Small intestine (tissue), 7 donors: ENCODE results near the gene CYP4F8. TPM values are rescaled to one million over a fixed set of nuclear protein-coding genes. Genes with fewer than 3 reads are reported as not detected.
"Not testable (repeated sequence)": the region's sequence is repeated elsewhere in the genome, so short reads cannot be mapped to it uniquely, and the experiment has no call there.

Experiments
- DNase-seq, 2 donors: peaks; one replicate each; pipeline versions ENCODE4 v3.0.0 to v3.0.0-alpha.2; 2013
- FAIRE-seq: peaks from 2 replicates; lab custom pipeline; 2012; peaks lifted over from hg19 to GRCh38; lab: Jason Lieb, UNC
- H3K27ac ChIP-seq, 3 donors: one replicate each; pipeline ENCODE4 v1.5.1; 2013; ENCODE audit warnings: low read length in 2 of 3, mild to moderate bottlenecking in 2 of 3, control low read depth in 1 of 3, inconsistent platforms in 1 of 3, low read depth in 1 of 3, moderate library complexity in 1 of 3
- H3K27me3 ChIP-seq, 3 donors: one replicate each; pipeline ENCODE4 v1.6.1; 2013; ENCODE audit warnings: low read length in 3 of 3, inconsistent platforms in 1 of 3; ENCODE audit not compliant: control insufficient read depth in 3 of 3, insufficient read depth in 3 of 3
- H3K36me3 ChIP-seq, 3 donors: one replicate each; pipeline ENCODE4 v1.6.1; 2013; ENCODE audit warnings: low read length in 3 of 3, inconsistent platforms in 1 of 3, low read depth in 1 of 3, mild to moderate bottlenecking in 1 of 3, moderate library complexity in 1 of 3; ENCODE audit not compliant: control insufficient read depth in 3 of 3, insufficient read depth in 2 of 3
- H3K4me1 ChIP-seq, 3 donors: one replicate each; pipeline ENCODE4 v1.6.1; 2013; ENCODE audit warnings: low read length in 2 of 3, inconsistent platforms in 1 of 3, low read depth in 1 of 3, mild to moderate bottlenecking in 1 of 3, moderate library complexity in 1 of 3; ENCODE audit not compliant: control insufficient read depth in 3 of 3, insufficient read depth in 2 of 3
- H3K4me3 ChIP-seq, 3 donors: one replicate each; pipeline ENCODE4 v1.5.1; 2013; ENCODE audit warnings: low read length in 3 of 3, control low read depth in 1 of 3, inconsistent platforms in 1 of 3, low read depth in 1 of 3, mild to moderate bottlenecking in 1 of 3, moderate library complexity in 1 of 3
- H3K9me3 ChIP-seq, 2 donors: one replicate each; pipeline ENCODE4 v1.6.1; 2013; ENCODE audit warnings: low read depth in 1 of 2, low read length in 1 of 2; ENCODE audit not compliant: control insufficient read depth in 2 of 2, insufficient read depth in 1 of 2
- WGBS, 3 donors: extraction: QIAGEN DNeasy Blood & Tissue Kit; methylation state at CpG; one replicate each; pipeline ENCODE4 v1.1.7; 2013; 5-methylcytosine and 5-hydroxymethylcytosine counted together
- polyA plus RNA-seq, 4 donors: library from polyadenylated mRNA; stranded (reverse) in 3 of 4; unstranded in 1 of 4; fragments of 200-250 nt in 3 of 4; fragments of 120-200 nt in 1 of 4; gene quantifications; one replicate each; pipeline versions ENCODE4 v1.2.1 to v1.2.3, GENCODE V29; 2013
- donor health status: healthy with polysubstance abuse.
- donor health status: control.
- donor health status: control.
- donor health status: Bipolar disorder and iron deficiency.
- donor health status: healthy.

Gene CYP4F8
- polyA plus RNA-seq, 4 donors: not detected

- peak in 1 of 2 donors; percentile 59 for DNase-seq
- FAIRE-seq: no peak
- H3K27ac ChIP-seq: no peak overlapping the region
- peaks cover 0 to 4% of the 10 kb centered on the region in 2 donors for H3K9me3 ChIP-seq
- H3K4me3 ChIP-seq: no peak overlapping the region
- H3K27me3 ChIP-seq: no peaks in the 10 kb centered on the region
- peaks cover 0 to 4% (median 0%) of the 10 kb centered on the region in 3 donors for H3K36me3 ChIP-seq
- WGBS, 3 donors: 67 to 84% (median 75%) methylated on average over 3 of the region's 3 CpGs
- peaks cover 0 to 29% (median 2%) of the 10 kb centered on the region in 3 donors for H3K4me1 ChIP-seq
Measured at GRCh38 chr19:15643387-15643786, 28.4 kb downstream of the CYP4F8 start.

DNA sequence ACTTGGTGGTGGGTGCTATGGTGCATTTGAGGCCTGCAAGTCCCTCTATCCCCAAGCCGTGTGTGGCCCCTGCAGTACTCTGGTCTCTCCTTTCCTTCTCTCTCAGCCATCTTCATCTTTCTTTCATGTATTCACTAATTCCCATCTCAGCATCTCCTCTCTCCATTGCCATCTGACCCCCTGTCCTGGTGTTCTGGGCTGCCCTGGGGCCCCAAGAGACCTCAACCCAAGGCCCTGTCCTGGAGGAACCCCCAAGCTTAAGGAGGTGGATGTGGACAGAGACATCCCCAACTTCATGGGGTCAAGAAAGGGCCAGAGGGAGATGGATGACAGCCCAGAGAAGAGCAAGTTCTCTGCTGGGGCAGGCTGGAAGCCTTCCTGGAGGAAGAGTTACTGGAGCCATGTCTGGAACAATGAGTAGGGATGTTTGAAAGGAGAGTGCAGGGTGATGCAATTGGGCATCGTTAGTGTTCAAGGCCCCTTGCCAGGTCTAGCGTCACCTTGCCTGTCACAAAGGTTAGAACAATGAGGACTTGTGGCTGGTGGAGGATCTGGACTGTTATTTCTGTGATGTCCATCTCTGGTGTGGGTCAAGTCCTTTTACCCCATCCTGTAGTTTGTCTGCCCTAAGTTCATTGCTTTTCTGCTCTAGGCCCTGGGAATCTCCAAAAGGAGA is 29.2 kb downstream of the CYP4F8 start:
- Histone ChIP-seq H3K27me3 (no peaks in the 10 kb centered on the region), H3K4me1 (peaks cover 0 to 29% (median 2%) of the 10 kb centered on the region in 3 donors), H3K27ac (no peak overlapping the region), H3K4me3 (no peak overlapping the region), H3K36me3 (peaks cover 0 to 4% (median 0%) of the 10 kb centered on the region in 3 donors), H3K9me3 (peaks cover 0 to 4% of the 10 kb centered on the region in 2 donors)
- FAIRE-seq (no peak), DNase-seq (no peak)
- 81 to 91% (median 84%) methylated on average over 3 of the region's 3 CpGs for WGBS, 3 donors

DNA sequence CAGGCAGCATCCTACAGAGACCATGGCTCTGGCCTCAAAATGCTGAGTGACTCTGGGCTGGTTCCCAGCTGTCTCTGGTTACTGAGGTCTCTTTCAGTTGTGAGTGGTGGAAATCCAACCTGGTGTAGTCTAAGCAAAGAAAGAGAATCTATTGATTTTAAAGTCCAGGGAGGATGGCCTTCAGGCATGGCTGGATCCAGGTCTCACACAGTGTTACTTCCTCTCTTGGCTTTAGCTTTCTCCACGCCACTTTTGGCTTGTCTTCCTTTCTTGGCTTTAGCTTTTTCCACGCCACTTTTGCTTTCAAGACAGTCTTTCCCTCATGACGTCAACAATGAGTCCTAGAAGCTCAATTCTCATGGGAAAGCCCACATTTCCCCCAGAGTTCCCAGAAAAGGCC is 29.8 kb downstream of the CYP4F8 start:
- H3K27me3 ChIP-seq: no peaks in the 10 kb centered on the region
- H3K4me3 ChIP-seq: no peak overlapping the region
- peaks cover 0 to 4% (median 0%) of the 10 kb centered on the region in 3 donors for H3K36me3 ChIP-seq
- H3K9me3 ChIP-seq: peaks cover 0 to 4% of the 10 kb centered on the region in 2 donors
- peaks cover 0 to 25% (median 2%) of the 10 kb centered on the region in 3 donors for H3K4me1 ChIP-seq
- no peak overlapping the region for H3K27ac ChIP-seq
- no peak for DNase-seq
- WGBS, 3 donors: 69 to 86% (median 80%) methylated on average over 3 of the region's 3 CpGs
- FAIRE-seq: no peak

- H3K4me1 ChIP-seq: peaks cover 0 to 4% (median 0%) of the 10 kb centered on the region in 3 donors
- peaks cover 0 to 10% (median 0%) of the 10 kb centered on the region in 3 donors for H3K36me3 ChIP-seq
- FAIRE-seq (no peak), DNase-seq (no peak)
- peaks cover 0 to 4% of the 10 kb centered on the region in 2 donors for H3K9me3 ChIP-seq
- no peak overlapping the region for H3K27ac ChIP-seq
- 64 to 73% (median 72%) methylated on average over 2 of the region's 2 CpGs for WGBS, 3 donors
- no peaks in the 10 kb centered on the region for H3K27me3 ChIP-seq
- H3K4me3 ChIP-seq: no peak overlapping the region
Measured at GRCh38 chr19:15649526-15649925, 34.5 kb downstream of the CYP4F8 start.

- FAIRE-seq, H3K36me3 ChIP-seq, H3K27ac ChIP-seq, H3K4me1 ChIP-seq, H3K27me3 ChIP-seq, H3K9me3 ChIP-seq, H3K4me3 ChIP-seq, DNase-seq: not testable (repeated sequence)
Measured at GRCh38 chr19:15650123-15650522, 35.1 kb downstream of the CYP4F8 start.

- H3K36me3 ChIP-seq: peaks cover 0 to 10% (median 0%) of the 10 kb centered on the region in 3 donors
- H3K4me1 ChIP-seq: peaks cover 0 to 4% (median 0%) of the 10 kb centered on the region in 3 donors
- FAIRE-seq: no peak
- H3K9me3 ChIP-seq: peaks cover 0 to 4% of the 10 kb centered on the region in 2 donors
- peak; percentile 59 to 65 for DNase-seq
- no peak overlapping the region for H3K4me3 ChIP-seq
- peak overlapping the region in 1 of 3 donors; percentile 22 for H3K27ac ChIP-seq
- H3K27me3 ChIP-seq: no peaks in the 10 kb centered on the region
- WGBS, 3 donors: 35 to 59% (median 38%) methylated on average over 3 of the region's 3 CpGs
Measured at GRCh38 chr19:15651791-15652190, 36.8 kb downstream of the CYP4F8 start.

DNA sequence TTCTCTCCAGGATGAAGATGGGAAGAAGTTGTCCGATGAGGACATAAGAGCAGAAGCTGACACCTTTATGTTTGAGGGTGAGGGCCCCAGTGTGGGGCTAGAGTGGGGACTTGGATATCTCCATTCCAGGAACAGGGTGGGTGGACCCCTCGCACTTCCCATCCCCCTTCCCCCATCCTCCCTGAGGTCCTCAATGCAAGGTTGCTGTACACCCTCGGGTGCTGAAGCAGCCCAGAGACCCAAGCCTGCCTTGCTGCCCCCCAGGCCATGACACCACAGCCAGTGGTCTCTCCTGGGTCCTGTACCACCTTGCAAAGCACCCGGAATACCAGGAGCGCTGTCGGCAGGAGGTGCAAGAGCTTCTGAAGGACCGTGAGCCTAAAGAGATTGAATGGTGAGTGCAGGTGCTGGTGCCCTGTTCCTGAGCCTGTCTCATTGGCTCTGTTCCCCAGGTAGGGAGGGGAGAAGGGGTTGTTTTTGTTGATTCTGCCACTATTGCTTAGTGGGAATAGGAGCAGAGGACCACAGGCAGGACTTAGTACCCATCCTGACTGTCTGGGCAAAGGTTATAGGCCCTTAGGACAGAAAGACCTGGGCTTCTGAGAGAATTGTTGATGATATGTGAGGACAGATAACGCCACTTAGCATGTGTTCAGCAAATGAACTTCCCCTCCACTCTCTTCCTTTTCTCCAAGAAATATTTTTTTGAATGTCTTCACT is 37.7 kb downstream of the CYP4F8 start:
- 77 to 85% (median 81%) methylated on average over 8 of the region's 8 CpGs for WGBS, 3 donors
- DNase-seq: no peak
- H3K36me3 ChIP-seq: peaks cover 0 to 6% (median 0%) of the 10 kb centered on the region in 3 donors
- H3K9me3 ChIP-seq: peaks cover 0 to under 1% of the 10 kb centered on the region in 2 donors
- H3K27ac ChIP-seq: no peak overlapping the region
- H3K27me3 ChIP-seq: no peaks in the 10 kb centered on the region
- H3K4me3 ChIP-seq: no peak overlapping the region
- peaks cover 0 to 4% (median 0%) of the 10 kb centered on the region in 3 donors for H3K4me1 ChIP-seq
- FAIRE-seq: no peak

DNA sequence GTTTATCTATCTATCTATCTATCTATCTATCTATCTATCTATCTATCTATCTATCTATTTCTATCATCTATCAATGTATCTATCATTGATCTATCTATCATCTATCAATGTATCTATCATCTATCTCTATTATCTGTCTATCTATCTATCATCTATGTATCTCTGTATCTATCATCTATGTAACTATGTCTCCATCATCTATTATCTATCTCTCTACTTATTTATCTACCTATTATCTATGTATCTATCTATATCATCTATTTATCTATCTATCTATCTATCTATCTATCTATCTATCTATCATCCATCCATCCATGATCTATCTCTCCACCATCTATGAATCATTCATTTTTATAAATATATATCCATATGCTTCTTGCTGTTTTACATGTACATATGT is 41.4 kb downstream of the CYP4F8 start:
- Histone ChIP-seq H3K9me3 (no peaks in the 10 kb centered on the region), H3K36me3 (peaks cover 0 to 7% (median 0%) of the 10 kb centered on the region in 3 donors), H3K27me3 (no peaks in the 10 kb centered on the region), H3K27ac (no peak overlapping the region), H3K4me1 (peaks cover 0 to 4% (median 0%) of the 10 kb centered on the region in 3 donors), H3K4me3 (no peak overlapping the region)
- no peak for DNase-seq
- no peak for FAIRE-seq
